Epidermal melanocyte (primary cell): ENCODE measurements around the gene BMF.
"Not testable (repeated sequence)": the region's sequence is repeated elsewhere in the genome, so short reads cannot be mapped to it uniquely, and the experiment has no call there.

Experiments
- DNase-seq: peaks from one replicate; pipeline ENCODE4 v3.0.0; 2011; ENCODE audit warnings: low spot score; ENCODE audit not compliant: insufficient read length

BMF gene, protein sequence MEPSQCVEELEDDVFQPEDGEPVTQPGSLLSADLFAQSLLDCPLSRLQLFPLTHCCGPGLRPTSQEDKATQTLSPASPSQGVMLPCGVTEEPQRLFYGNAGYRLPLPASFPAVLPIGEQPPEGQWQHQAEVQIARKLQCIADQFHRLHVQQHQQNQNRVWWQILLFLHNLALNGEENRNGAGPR

DNA sequence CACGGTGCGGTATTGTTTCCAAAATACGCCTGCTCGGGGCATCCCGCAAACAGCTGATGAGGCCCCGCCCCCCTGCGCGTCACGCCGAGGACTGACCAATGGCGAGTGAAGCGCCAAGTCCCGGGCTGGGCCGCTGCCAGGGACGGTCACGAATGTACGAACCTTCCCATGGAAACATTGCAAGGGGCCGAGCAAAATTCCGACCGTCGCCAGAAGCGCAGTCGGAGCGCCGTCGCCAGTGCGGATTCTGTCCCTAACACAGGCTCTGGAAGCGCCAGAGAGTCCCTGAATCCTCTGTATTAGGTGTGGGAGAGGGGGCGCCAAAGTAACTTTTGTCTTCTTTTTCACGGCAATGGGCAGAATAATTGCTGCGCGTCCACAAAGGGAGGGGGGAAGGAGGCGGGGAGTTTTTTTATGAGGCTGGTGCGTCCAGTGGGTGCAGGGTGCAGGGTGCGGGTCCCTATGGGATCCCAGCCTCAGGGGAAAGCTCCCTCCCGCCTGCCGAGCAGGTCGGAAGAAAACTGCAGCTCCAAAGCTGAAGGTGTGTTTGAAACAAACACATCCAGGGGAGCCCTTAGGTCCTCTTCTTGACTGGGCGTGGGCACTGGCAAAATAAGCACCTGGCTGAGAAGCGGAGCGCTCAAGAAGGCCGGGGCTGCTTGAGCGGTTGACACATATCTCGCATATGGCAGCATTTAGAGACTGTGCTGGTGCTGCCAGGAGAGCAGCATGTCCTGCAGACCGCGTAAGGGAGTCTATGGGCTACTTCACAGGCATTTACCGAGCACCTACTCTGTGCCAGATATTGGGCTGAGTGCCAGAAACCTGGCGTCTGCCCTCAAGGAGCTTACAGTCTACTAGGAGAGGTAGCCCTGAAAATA is at the start of gene BMF:
Gene BMF, minus strand, starts transcription at position 25 of the 881 bp plus-strand sequence. CDS start 2,793 bp downstream, outside the sequence.
- peak; percentile 98 for DNase-seq

DNA sequence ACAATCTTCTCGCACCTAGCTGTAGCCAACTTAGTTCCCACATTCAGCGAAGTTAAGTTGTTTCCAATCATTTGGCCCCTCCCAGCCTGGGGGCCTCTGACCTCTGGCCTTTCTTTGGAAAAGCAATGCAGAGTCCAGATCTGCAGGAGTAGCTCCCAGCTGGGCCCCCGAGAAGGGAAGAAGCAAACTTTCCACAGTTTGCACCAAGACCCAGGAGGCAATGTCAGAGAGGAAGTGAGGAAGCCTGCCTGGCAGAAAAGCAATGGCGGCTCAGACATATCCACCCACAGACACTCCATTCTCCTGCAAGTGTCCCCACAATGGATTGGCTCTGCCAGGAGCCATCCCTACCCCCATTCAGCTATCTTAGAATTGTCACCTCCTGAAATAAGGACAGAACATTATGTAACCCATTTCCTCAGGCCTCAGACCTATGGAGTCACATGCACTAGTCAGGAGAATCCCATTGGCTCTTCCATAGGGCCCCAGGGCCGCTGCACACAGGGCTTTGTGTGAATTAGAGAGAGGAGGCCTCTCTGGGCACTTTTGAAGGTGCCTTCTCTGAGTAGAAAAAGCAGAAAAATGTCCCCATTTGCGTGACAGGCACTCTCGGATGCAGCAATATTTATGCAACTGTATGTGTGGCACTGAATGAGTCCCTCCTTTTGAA is 49.2 kb upstream of the BMF start:
- DNase-seq = no peak

DNA sequence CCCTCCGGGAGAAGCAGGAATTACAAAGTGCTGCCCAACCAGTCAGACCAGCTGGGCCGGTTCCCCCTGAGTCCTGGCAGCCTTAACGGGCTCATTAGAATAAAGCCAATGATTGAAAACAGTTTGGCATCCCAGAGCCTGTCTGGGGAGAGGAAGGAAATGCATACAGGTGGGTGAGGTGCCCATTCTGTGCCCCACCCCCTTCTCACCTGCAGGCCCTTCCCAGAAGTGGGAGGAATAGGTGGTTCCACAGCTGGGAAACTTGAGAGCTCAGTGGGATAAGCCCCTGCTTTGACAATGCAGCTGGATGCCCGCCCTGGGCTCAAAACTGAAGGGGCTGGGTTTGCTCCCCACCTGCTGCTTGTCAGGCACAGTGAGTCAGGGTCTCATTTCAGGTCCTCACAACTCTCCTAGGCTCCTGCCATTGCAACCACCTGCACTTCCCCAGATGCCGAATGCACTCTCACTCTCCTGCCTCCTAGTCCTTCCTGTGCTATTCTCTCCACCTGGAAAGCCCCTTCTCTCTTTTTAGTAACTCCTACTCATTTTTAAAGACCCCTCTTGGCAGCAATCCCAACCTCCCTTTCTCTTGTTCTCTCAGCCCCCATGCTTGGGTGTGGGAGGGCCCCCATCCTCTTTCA is 46.7 kb upstream of the BMF start:
- DNase-seq = no peak

DNA sequence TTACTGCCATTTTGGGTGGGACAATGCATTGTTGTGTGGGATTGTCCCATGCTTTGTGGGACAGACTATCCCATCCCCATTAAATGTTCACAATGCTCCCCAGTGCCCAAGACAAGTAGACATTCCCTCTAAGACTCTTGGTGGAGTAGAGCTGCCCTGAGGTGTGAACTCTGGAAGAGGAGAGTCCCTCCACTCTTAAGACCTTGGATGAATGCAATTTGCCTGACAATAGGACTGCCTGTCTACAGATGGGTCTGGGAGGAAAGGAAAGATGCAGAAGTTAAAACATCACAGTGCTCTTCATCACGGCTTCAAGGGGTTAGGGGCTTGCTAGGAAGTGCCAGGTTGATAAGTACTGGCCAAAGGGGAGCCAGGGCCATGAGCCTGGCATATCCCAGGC is 46.1 kb upstream of the BMF start:
- not testable (repeated sequence) for DNase-seq

DNA sequence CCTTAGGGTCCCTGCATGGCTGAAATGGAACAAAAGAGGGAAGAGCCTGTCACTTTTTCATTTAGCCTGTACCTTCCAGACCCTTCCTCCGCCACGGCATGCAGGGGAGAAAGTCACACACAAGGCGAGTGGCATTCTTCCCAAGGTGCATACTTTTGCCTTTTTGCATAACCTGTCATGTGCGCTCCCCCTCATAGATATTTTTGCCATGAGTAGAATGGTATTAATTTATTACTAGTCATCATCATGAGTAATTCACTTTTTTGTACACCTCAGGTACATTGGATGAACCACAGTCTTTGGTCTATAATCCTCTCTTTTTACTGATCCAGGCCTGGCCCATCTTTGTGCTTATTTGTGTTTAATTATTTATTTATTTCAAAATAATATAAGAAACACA is 43.3 kb upstream of the BMF start:
- DNase-seq = no peak

DNA sequence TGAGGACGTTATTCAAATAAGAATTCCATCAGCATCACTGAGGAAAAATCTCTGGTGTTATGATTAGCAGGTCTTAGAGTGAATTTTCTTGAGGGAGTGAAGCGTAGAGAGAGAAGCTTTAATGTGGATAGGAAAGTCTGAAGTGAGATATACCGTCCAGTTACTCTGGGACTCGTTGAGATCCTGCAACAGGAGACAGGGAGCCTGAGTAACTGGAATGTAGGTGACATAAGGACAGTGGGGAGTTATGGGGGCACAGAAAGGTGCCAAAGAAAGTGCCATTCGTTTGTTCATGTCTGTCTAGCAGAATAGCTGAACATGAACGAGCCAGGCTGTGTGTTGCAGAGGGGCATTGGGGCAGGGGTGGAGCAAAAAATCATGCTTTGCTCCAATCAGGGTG is 42.8 kb upstream of the BMF start:
- DNase-seq = no peak

DNA sequence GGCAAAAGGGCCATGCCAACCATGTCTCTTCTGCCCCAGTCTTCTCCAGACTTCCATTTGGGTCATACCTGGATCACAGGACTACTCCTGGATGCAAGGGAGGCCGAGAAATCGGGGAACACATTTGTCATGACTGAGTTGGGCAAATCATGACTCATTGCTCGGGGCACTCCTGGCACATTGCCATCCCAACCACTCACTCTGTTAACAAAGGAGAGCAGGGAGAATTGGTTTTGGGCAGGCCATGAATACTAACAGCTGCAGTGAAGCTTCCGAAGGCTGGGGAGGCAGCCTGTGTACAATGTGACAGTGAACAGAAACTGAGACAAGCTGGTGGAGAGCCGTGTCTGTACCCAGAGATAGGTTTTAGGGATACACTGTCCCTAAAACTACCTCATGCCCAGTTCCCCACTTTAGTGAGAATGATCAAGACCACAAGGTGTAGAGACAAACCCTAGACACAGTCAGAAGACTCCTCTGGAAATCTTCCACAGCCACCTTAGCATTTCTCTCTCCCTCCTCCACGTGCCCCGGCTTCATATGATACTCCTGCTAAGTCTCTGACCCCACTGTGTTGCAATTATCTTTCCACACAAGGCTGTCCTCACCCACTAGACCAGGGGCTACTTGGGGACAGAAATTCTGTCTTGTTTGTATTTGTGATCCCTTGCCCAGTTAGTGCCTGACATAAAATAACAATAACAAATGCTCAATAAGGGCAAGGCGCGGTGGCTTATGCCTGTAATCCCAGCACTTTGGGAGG is 41.7 kb upstream of the BMF start:
- DNase-seq = peak; percentile 40

DNA sequence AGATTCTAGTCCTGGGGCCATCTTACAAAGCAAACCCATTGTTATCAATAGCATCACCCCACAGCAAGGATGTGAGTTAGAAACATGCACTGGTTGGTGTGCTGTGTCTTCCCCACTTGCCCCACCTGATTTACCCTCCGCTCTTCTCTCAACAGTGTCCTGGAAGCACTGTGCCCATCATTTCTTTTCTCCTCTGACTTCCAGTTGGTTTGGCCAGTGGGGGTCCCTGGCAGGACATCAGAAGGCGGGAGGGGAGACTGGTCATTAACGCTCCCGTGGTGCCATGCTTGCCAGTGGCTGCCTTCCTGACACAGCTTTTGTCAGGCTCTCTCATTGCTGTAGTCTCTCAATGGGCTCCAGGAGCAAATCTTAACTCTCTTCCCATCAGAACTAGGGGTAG is 40.7 kb upstream of the BMF start:
- DNase-seq = no peak

DNA sequence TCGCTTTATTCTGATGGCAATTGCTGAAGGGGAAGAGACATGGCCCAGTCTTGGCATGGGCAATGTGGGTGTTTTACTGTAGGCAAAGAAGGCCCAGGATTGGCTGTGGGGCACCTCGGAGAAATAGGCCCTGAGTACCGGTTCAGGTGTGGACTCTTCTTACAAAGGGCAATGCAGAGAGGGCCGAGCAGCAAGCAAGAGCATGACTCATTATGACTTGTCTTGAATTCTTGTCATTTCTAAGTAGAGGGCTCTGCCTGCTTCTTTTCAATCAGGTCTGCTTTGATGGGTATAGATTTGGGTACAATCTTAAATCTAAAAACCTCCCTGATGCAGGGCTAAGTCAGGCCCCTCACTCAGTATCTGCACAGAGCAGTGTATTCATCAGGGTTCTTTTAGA is 37.4 kb upstream of the BMF start:
- DNase-seq = no peak

DNA sequence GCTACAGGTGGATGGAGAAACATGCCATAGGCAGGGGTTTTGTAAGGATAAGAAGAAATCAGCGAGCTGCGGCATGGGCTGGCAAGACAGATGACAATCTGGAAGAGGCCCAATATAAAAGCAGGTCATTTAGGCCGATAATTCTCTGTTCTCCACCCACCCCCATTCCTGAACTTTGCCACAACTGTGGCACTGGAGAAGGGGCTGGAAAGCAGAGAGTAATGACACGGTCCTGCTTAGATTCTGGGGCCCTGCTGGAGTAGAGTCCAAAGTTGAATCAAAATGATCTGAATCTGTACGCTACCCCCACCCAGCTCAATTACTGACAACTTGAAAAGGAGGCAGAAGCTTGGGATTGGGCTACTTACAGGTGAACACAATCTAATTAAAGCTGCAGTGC is 33.7 kb upstream of the BMF start:
- DNase-seq = no peak

DNA sequence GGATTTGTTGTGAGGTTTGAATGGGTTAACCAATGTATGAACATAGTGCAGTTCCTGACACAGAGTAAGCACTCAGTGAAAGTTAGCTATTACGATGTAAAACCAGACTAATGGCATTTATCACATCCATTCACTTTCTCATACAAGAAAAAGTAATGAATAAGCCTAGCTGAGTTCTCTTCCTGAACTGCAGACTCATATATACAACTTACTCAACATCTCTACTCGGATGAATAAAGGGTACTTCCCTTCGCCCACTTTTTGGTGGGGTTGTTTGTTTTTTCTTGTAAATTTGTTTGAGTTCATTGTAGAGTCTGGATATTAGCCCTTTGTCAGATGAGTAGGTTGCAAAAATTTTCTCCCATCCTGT is 29.5 kb upstream of the BMF start:
- not testable (repeated sequence) for DNase-seq

DNA sequence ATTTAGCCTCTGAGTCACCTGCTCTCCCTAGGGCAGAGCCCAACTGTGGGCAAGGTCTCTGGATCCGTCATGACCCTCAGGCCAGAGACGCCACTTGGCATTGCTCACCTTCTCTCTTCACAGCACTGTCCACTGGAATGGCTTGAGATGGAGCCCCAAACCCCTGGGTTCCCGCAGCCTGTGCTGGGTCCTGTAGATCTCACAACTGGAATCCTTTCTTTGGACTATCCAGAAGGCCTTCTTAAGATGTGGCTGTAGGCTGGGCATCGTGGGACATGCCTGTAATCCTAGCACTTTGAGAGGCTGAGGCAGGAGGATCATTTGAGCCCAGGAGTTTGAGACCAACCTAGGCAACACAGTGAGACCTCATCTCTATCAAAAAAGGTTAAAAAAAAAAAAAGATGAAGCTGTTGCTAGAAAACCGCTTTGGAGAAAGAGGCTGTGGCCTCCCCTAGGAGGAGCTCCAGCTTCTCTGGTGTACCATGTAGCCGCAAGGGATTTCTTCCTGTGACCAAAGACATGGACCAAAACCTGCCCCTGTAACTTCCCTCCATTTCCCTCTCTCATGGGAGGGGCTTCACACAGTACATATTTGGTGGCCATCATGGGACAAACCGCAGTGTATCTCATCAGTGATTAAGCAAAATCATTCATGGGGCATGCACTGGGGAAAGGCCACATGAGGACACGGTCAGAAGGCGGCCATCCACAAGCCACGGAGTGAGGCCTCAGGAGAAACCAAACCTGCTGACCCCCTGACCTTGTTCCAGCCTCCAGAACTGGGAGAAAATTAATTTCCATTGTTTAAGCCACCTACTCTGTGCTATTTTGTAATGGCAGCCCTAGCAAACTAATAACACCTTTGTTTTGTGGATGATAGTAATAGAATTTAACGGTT is 28.9 kb upstream of the BMF start:
- no peak for DNase-seq

DNA sequence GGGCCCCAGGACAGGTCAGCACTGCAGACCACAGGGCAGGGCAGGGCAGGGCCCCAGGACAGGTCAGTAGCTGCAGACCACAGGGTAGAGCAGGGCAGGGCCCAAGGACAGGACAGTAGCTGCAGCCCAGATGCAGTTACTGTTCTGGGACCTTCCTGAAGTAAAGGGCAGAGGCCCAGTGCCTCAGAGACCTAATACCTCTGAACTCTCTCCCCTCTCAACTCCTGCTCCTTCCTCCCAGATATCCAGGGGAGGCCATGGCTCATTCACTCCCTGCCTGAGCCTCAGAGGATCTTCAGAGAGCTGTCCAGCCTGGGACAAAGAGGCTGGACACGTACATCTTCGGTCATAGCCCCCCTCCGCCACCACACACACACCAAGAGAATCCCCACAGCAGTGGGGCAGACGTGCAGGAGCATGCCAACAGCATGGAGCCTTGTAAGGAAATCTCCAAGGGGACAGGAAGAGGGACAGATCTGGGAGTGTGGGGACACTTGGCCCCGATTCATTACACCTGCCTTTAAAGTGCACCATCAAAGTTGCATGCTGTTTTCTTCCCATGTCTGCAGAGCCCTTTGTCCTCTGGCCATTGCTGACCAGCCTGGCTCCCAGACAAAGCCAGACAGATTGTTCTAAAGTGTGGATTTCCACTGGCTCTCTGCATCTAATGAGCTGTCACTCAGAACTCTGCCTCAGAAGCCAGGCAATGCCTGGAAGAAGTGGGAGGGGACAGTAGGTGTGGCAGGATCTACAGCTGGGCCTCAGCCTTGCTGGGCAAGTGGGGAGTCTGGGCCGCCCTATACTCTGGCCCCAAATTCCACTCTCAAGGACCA is 28.0 kb upstream of the BMF start:
- DNase-seq = no peak

DNA sequence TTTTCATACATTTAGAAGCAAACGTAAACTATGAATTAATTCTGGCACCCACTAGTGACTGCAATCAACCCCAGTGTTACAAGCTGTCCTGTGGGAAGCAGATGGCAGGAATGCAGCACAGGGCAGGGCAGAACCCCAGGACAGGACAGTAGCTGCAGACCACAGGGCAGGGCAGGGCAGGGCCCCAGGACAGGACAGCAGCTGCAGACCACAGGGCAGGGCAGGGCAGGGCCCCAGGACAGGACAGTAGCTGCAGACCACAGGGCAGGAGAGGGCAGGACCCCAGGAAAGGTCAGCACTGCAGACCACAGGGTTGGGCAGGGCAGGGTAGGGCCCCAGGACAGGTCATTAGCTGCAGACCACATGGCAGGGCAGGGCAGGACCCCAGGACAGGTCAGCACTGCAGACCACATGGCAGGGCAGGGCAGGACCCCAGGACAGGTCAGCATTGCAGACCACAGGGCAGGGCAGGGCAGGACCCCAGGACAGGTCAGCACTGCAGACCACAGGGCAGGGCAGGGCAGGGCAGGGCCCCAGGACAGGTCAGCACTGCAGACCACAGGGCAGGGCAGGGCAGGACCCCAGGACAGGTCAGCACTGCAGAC is 27.3 kb upstream of the BMF start:
- not testable (repeated sequence) for DNase-seq

DNA sequence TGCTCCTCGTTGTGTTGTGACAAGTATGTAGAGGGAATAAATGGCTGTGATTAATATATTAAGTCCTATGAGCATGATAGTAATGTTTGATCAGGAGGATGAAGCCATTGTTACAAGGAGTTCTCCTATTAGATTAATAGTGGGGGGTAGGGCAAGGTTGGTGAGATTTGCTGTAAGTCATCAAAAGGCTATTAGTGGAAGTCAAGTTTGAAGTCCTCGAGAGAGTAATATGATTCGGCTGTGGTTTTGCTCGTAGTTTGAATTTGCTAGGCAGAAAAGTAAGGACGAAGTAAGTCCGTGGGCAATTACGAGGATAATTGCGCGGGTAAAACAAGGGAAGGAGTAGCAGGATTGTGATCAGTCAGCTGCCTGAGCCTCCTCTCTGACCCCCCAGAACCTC is 26.2 kb upstream of the BMF start:
- DNase-seq = no peak

DNA sequence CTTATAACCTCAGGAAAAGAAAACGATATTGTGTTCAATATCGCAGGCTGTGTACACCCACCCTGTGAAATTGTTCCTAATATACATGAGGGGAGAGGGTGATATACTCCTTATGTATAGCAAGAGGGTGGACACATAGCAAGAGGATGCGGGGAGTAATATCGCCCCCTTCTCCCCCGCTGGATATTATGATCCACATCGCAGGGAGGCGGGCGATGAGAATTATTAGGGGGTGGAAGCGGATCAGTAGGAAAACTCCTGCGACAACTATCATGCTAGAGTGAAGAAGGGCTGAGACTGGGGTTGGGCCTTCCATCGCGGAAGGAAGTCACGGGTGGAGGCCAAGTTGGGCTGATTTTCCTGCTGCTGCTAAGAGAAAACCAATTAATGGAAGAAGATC is 24.9 kb upstream of the BMF start:
- no peak for DNase-seq

DNA sequence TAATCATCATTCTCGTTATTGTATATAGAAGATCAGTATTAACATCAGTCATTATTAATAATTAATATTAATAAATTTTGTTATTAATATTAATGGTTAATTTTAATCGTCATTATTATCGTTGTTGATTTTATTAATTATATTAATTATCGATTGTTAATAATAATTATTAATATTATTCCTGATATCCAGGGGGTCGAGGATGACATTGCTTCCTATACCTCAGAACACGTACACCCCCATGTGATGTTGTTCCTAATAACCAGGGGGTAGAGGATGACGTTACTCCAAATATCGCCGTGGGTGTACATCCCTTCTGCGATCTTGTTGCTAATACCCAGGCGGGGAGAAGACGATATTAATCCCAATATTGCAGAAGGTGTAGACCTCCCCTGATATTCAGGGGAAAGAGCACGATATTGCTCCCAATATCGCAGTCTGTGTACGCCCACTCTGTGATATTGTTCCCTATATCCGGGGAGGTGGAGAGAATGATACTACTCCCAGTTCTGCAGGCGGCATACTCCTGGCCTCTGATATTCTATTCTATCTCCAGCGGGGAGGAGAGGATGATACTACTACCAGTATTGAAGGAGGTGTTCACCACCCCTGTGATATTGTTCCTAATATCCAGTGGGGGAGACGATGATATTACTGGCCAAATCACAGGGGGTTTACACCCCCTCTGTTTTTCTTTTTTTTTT is 22.3 kb upstream of the BMF start:
- DNase-seq = no peak

DNA sequence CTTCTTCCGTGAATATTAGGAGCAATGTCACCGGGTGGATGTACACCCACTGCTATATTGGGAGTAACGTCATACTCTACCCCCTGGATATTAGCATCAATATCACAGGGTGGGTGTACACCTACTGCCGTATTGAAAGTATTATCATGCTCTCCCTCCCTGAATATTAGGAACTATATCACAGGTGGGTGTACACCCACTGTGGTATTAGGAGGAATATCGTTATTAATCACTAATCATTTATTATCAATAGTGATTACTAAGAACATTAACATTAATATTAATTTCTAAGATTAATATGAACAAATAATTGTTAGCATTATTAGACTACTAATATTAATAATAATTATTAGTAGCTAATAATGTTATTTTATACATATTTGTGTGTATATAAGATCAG is 21.4 kb upstream of the BMF start:
- DNase-seq = no peak
